ENCODE data around the gene DPF3.

The DPF3 gene

GRCh38 chr14:72917094-72917802, 23.3 kb upstream of the DPF3 start:
- Mint-ChIP-seq H3K27ac (no peak overlapping the region), H3K4me1 (no peaks in the 10 kb centered on the region), H3K4me3 (no peak overlapping the region), H3K9me3 (no peaks in the 10 kb centered on the region), H3K27me3 (peaks cover 2% of the 10 kb centered on the region), H3K36me3 (no peaks in the 10 kb centered on the region)
- DNase-seq (ENCODE audit: low spot score in 2 of 2), result no peak
- no peak for ATAC-seq (ENCODE audit: low read depth)

- H3K4me3 Mint-ChIP-seq, result no peak overlapping the region
- H3K9me3 Mint-ChIP-seq, result no peaks in the 10 kb centered on the region
- DNase-seq (ENCODE audit: low spot score in 2 of 2) (no peak), ATAC-seq (ENCODE audit: low read depth) (no peak)
- no peaks in the 10 kb centered on the region for H3K4me1 Mint-ChIP-seq
- H3K27me3 Mint-ChIP-seq, result peaks cover 2% of the 10 kb centered on the region
- H3K36me3 Mint-ChIP-seq, result no peaks in the 10 kb centered on the region
- H3K27ac Mint-ChIP-seq, result no peak overlapping the region
Observed at GRCh38 chr14:72916174-72916573, 22.3 kb upstream of the DPF3 start.

- Mint-ChIP-seq H3K36me3 (no peaks in the 10 kb centered on the region), H3K4me3 (no peak overlapping the region), H3K27me3 (peaks cover 2% of the 10 kb centered on the region), H3K9me3 (no peaks in the 10 kb centered on the region), H3K4me1 (no peaks in the 10 kb centered on the region), H3K27ac (no peak overlapping the region)
- ATAC-seq (ENCODE audit: low read depth) (no peak), DNase-seq (ENCODE audit: low spot score in 2 of 2) (no peak)
Observed at GRCh38 chr14:72913809-72914208, 19.9 kb upstream of the DPF3 start.

GRCh38 chr14:72909163-72909562, 15.3 kb upstream of the DPF3 start:
- ATAC-seq (ENCODE audit: low read depth) (no peak), DNase-seq (ENCODE audit: low spot score in 2 of 2) (no peak)
- Mint-ChIP-seq H3K27me3 (peaks cover 2% of the 10 kb centered on the region), H3K9me3 (no peaks in the 10 kb centered on the region), H3K36me3 (no peaks in the 10 kb centered on the region), H3K27ac (no peak overlapping the region), H3K4me1 (peaks cover 9% of the 10 kb centered on the region), H3K4me3 (no peak overlapping the region)

DNA sequence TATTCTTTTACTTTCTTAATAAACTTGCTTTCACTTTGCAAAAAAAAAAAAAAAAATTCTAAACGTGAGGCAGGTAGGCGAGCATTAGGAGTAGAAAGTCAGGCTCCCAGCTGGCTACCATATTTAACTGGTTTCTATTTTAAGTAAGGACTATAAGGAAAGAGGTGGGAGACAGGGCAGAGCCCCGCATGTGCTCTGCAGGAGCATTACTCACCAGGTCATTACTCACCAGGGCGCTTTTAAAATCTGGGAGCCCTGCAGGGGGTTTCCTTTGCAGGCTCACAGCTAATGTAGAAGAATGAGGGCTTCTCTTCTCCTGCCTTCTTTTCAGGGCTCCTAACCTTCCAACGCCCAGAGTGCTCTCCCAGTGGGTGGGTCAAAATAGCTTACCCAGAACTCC, 14.0 kb upstream of the DPF3 start:
- Mint-ChIP-seq H3K4me3 (no peak overlapping the region), H3K4me1 (peaks cover 9% of the 10 kb centered on the region), H3K36me3 (no peaks in the 10 kb centered on the region), H3K9me3 (no peaks in the 10 kb centered on the region), H3K27me3 (no peaks in the 10 kb centered on the region), H3K27ac (no peak overlapping the region)
- DNase-seq (ENCODE audit: low spot score in 2 of 2), result no peak
- no peak for ATAC-seq (ENCODE audit: low read depth)

DNA sequence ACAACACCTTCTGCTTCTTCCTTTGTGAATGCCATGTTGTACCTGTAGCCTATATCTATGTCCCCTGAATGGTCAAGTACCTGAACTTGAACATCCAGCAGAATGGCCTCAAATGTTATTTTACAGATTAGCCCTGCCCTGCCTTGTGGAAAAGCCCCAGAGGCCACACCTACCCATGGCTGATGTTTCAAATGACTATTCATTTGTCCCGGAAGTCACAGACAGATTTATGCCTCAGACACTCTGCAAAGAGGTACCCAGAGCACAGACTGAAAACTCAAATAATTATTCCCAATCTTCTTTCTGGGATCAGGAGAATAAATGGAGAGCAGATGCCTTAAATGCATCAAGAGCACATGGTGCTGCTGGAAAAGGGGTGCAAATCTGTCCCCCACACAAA, 13.0 kb upstream of the DPF3 start:
- Mint-ChIP-seq H3K4me1 (peaks cover 9% of the 10 kb centered on the region), H3K9me3 (no peaks in the 10 kb centered on the region), H3K36me3 (no peaks in the 10 kb centered on the region), H3K4me3 (no peak overlapping the region), H3K27ac (no peak overlapping the region), H3K27me3 (no peaks in the 10 kb centered on the region)
- no peak for DNase-seq (ENCODE audit: low spot score in 2 of 2)
- no peak for ATAC-seq (ENCODE audit: low read depth)

- DNase-seq (ENCODE audit: low spot score in 2 of 2) (no peak), ATAC-seq (ENCODE audit: low read depth) (no peak)
- H3K4me1 Mint-ChIP-seq, result peaks cover 9% of the 10 kb centered on the region
- no peaks in the 10 kb centered on the region for H3K36me3 Mint-ChIP-seq
- H3K9me3 Mint-ChIP-seq, result no peaks in the 10 kb centered on the region
- H3K27me3 Mint-ChIP-seq, result no peaks in the 10 kb centered on the region
- H3K27ac Mint-ChIP-seq, result no peak overlapping the region
- H3K4me3 Mint-ChIP-seq, result no peak overlapping the region
Observed at GRCh38 chr14:72906316-72906715, 12.4 kb upstream of the DPF3 start.

DNA sequence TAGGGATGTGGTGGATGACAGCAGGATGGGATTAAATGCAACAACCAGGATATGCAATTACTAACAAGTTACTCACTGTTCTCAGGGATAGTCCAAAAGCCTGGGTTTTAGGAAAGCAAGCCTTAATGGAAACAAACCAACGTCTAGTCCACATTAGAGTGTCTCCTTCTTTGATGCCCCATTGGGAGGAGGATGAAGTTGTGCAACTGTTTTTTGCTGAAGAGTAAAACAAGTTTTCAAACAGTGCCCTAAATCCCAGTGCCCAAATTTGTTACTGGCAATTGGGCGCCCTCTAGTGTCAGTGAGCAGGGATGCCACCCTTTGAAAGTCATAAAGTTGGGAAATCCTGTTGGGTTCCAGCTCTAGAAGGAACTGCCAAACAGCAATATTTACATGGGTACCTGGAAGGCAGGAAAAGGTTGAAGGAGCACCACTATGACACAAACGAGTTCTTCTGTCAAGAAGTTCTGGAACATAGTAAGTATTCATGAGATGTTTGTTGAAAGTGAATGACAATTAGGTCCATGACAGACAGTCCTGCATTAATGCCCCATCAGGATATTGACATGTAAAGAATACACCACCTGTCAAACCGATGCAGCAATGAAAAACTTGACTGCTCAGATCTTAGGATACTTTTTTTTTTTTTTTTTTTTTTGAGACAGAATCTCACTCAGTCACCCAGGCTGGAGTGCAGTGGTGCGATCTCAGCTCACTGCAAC, 11.1 kb upstream of the DPF3 start:
- peak; percentile 59 to 77 for DNase-seq (ENCODE audit: low spot score in 2 of 2)

GRCh38 chr14:72904218-72904617, 10.3 kb upstream of the DPF3 start:
- no peak for ATAC-seq (ENCODE audit: low read depth)
- H3K9me3 Mint-ChIP-seq, result no peaks in the 10 kb centered on the region

More for the DNA sequence above, 11.1 kb upstream of the DPF3 start:
- no peaks in the 10 kb centered on the region for H3K27me3 Mint-ChIP-seq
- peaks cover 9% of the 10 kb centered on the region for H3K4me1 Mint-ChIP-seq
- peak; percentile 86 for ATAC-seq (ENCODE audit: low read depth)
- H3K27ac Mint-ChIP-seq, result peak overlapping the region; percentile 25
- H3K4me3 Mint-ChIP-seq, result no peak overlapping the region
- no peaks in the 10 kb centered on the region for H3K36me3 Mint-ChIP-seq
- H3K9me3 Mint-ChIP-seq, result no peaks in the 10 kb centered on the region

GRCh38 chr14:72903716-72904115, 9.8 kb upstream of the DPF3 start:
- ATAC-seq (ENCODE audit: low read depth) (no peak), DNase-seq (ENCODE audit: low spot score in 2 of 2) (no peak)
- Mint-ChIP-seq H3K27me3 (no peaks in the 10 kb centered on the region), H3K4me1 (peaks cover 9% of the 10 kb centered on the region), H3K27ac (no peak overlapping the region), H3K36me3 (no peaks in the 10 kb centered on the region), H3K9me3 (no peaks in the 10 kb centered on the region), H3K4me3 (no peak overlapping the region)

More at GRCh38 chr14:72904218-72904617, 10.3 kb upstream of the DPF3 start:
- no peak for DNase-seq (ENCODE audit: low spot score in 2 of 2)
- no peak overlapping the region for H3K4me3 Mint-ChIP-seq
- H3K27me3 Mint-ChIP-seq, result no peaks in the 10 kb centered on the region
- peaks cover 9% of the 10 kb centered on the region for H3K4me1 Mint-ChIP-seq
- no peaks in the 10 kb centered on the region for H3K36me3 Mint-ChIP-seq
- H3K27ac Mint-ChIP-seq, result peak overlapping the region; percentile 25

DNA sequence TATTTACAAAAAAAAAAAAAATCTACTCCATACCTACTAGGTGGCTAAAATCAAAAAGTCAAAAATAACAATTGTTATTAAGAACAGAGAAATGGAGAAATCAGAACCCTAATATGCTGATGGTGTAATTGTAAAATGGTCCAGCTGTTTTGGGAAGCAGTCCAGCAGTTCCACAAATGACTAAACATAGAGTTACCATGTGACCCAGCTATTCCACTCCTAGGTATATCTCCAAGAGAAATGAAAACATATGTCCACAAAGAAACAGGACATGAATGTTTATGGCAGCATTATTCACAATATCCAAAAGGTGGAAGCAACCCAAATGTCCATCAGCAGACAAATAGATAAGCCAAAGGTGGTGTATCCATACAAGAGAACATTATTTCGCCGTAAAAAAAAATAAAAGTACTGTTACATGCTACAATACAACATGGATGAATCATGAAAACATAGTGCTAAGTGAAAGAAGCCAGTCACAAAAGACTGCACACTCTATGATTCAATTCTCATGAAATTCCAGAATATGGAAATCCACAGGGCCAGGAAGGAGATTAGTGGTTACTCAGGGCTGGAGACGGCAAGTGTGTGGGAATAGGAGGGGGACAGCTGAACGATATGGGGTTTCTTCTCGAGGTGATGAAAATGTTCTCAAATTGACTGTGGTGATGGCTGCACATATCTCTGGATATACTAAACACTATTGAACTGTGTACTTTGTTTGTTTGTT, 9.1 kb upstream of the DPF3 start:
- DNase-seq (ENCODE audit: low spot score in 2 of 2), result no peak

DNA sequence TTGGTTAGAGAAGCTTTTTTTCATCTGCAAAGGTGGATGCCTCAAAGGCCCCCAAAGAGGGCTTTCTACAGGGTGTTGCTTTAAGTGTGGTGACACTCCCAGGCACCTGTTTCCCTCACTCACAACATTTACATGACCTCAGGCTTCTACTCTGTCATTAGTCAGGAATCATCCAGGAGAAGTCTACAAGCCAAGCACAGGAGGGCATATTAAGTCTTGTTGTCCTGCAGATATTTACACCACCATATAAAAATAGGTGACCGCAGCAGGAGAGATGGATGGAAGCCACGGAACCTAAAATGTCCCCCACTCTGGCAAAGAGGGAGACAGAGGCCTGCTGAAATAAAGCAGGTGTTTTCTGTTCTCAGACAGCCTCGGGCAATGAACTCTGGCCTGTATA, 7.5 kb upstream of the DPF3 start:
- no peak for DNase-seq (ENCODE audit: low spot score in 2 of 2)
- H3K36me3 Mint-ChIP-seq, result no peaks in the 10 kb centered on the region
- H3K9me3 Mint-ChIP-seq, result no peaks in the 10 kb centered on the region
- peaks cover 9% of the 10 kb centered on the region for H3K4me1 Mint-ChIP-seq
- H3K4me3 Mint-ChIP-seq, result no peak overlapping the region
- no peak for ATAC-seq (ENCODE audit: low read depth)
- H3K27me3 Mint-ChIP-seq, result no peaks in the 10 kb centered on the region
- H3K27ac Mint-ChIP-seq, result no peak overlapping the region

More for the DNA sequence above, 9.1 kb upstream of the DPF3 start:
- H3K27ac Mint-ChIP-seq, result peak overlapping the region; percentile 26
- H3K27me3 Mint-ChIP-seq, result no peaks in the 10 kb centered on the region
- H3K9me3 Mint-ChIP-seq, result no peaks in the 10 kb centered on the region
- H3K4me1 Mint-ChIP-seq, result peaks cover 9% of the 10 kb centered on the region
- ATAC-seq (ENCODE audit: low read depth), result no peak
- no peak overlapping the region for H3K4me3 Mint-ChIP-seq
- H3K36me3 Mint-ChIP-seq, result no peaks in the 10 kb centered on the region

DNA sequence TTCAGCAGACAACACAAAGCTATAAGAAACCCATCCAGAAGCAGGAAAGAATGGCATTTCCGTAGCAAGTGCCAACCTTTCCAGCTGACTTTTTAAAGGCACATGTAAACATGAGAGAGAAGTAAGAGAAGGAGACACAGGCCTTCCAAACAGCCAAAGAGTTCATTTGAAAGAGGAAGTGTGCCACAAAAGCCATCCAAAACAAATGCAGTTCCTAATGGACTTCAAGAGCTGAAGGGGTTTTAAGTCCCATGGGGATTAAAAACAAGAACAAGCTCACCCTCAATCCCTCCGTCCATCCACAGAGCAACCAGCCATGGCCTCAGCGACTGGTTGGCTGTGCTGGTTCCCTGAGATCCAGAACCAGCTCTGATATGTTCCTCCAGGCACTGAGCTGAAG, 4.5 kb upstream of the DPF3 start:
- H3K4me1 Mint-ChIP-seq, result peaks cover 7% of the 10 kb centered on the region
- H3K9me3 Mint-ChIP-seq, result no peaks in the 10 kb centered on the region
- no peak overlapping the region for H3K27ac Mint-ChIP-seq
- ATAC-seq (ENCODE audit: low read depth) (no peak), DNase-seq (ENCODE audit: low spot score in 2 of 2) (no peak)
- H3K27me3 Mint-ChIP-seq, result no peaks in the 10 kb centered on the region
- H3K4me3 Mint-ChIP-seq, result no peak overlapping the region
- no peaks in the 10 kb centered on the region for H3K36me3 Mint-ChIP-seq

DNA sequence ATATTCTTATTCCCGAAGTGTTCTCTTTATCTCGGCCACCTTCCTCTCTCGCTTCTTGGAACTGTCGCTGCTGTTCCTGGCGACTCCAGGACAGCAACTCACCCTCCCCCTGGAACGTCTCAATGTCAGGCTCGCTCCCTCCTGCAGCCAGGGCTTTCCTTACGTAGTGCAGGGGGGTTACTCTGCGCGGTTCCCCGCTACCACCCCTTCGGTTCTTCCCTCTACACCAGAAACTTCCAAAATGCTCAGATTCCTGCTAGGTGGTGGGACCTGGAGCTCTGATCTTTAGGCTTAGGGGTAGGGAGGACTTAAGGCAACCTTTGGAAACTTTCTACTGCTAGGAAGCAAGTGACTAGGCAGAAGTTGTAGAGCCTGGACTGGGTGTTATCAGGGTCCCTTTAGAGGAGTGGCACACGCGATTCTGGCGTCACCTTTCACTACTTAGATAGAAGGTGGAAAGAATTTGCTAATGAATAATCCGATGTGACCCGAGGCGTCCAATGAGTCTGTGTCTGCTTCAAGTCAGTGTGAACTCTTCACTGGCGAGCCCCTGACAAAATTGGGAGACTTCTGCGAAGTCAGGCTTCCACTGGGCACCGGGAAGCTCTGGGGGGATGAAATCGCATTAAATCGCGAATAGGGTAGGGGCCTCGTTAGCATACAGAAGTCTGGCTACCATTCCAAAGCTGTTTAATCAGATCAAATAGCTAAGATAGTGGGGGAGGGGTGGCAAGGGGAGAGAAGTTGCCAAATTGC, 900 bp upstream of the DPF3 start:
- Mint-ChIP-seq H3K4me1 (peaks cover 13% of the 10 kb centered on the region), H3K27ac (peak overlapping the region; percentile 56), H3K4me3 (peak overlapping the region; percentile 91), H3K27me3 (no peaks in the 10 kb centered on the region), H3K36me3 (no peaks in the 10 kb centered on the region), H3K9me3 (no peaks in the 10 kb centered on the region)
- DNase-seq (ENCODE audit: low spot score in 2 of 2) (peak in 1 of 2 donors; percentile 31), ATAC-seq (ENCODE audit: low read depth) (no peak)
